Type B pancreatic cell (in vitro differentiated cells): Measurements from ENCODE around the gene OR5K2. TPM values are rescaled to one million over a fixed set of nuclear protein-coding genes. Genes with fewer than 3 reads are reported as not detected.

Experiments
- DNase-seq: peaks from one replicate; pipeline ENCODE4 v3.0.0; 2021; ENCODE audit warnings: mixed read lengths; ENCODE audit not compliant: unreplicated experiment; ENCODE audit errors: extremely low spot score
- H3K27ac Mint-ChIP-seq: 2 replicates; pipeline ENCODE4 v1.8.0; 2021; ENCODE audit warnings: mild to moderate bottlenecking, mixed read lengths
- H3K27me3 Mint-ChIP-seq: 2 replicates; pipeline ENCODE4 v1.8.0; 2021; ENCODE audit warnings: mixed read lengths
- H3K36me3 Mint-ChIP-seq: 2 replicates; pipeline ENCODE4 v1.8.0; 2021; ENCODE audit warnings: mixed read lengths
- H3K4me1 Mint-ChIP-seq: one replicate; pipeline ENCODE4 v1.8.0; 2021; ENCODE audit warnings: mixed read lengths; ENCODE audit not compliant: unreplicated experiment
- H3K4me3 Mint-ChIP-seq: 2 replicates; pipeline ENCODE4 v1.8.0; 2021; ENCODE audit warnings: mild to moderate bottlenecking, mixed read lengths
- H3K9me3 Mint-ChIP-seq: 2 replicates; pipeline ENCODE4 v1.8.0; 2021; ENCODE audit warnings: mixed read lengths
- CTCF ChIP-seq: fragments of 200-600 bp; sonication (generic); conservative IDR thresholded peaks from 2 replicates; pipeline ENCODE4 v1.5.0; 2021; ENCODE audit warnings: antibody characterized with exemption, mild to moderate bottlenecking
- total RNA-seq: library from RNA; stranded (reverse); gene quantifications from 2 replicates; pipeline ENCODE4 v1.2.1, GENCODE V29; 2021; ENCODE audit warnings: low replicate concordance

The OR5K2 gene
- total RNA-seq, 1 donor from 2014 or later, result not detected

GRCh38 chr3:98521897-98522543 is 24.5 kb downstream of the OR5K2 start:
- no peaks in the 10 kb centered on the region for H3K9me3 Mint-ChIP-seq
- H3K36me3 Mint-ChIP-seq, result peaks cover 34% of the 10 kb centered on the region
- H3K4me1 Mint-ChIP-seq, result peaks cover 21% of the 10 kb centered on the region
- TF ChIP-seq CTCF, result no peak
- no peak for DNase-seq
- H3K27ac Mint-ChIP-seq, result peak overlapping the region; percentile 94
- peak overlapping the region; percentile 95 for H3K4me3 Mint-ChIP-seq
- H3K27me3 Mint-ChIP-seq, result no peaks in the 10 kb centered on the region

GRCh38 chr3:98522544-98523281 is 25.2 kb downstream of the OR5K2 start, which contains the start of gene CLDND1:
CLDND1 (minus strand) TSS chr3:98522902; CDS start chr3:98521424, 1,478 bp downstream.
- H3K4me1 Mint-ChIP-seq, result peaks cover 21% of the 10 kb centered on the region
- peak within 1 kb of the TSS; percentile 94 for H3K27ac Mint-ChIP-seq
- DNase-seq, result peak; percentile 95
- TF ChIP-seq CTCF, result no peak
- peaks cover 34% of the 10 kb centered on the region for H3K36me3 Mint-ChIP-seq
- no peaks in the 10 kb centered on the region for H3K27me3 Mint-ChIP-seq
- H3K9me3 Mint-ChIP-seq, result no peaks in the 10 kb centered on the region
- H3K4me3 Mint-ChIP-seq, result peak within 1 kb of the TSS; percentile 95

- Mint-ChIP-seq H3K36me3 (peaks cover 12% of the 10 kb centered on the region), H3K9me3 (no peaks in the 10 kb centered on the region), H3K27ac (no peak overlapping the region), H3K4me3 (no peak overlapping the region), H3K4me1 (peaks cover 13% of the 10 kb centered on the region), H3K27me3 (no peaks in the 10 kb centered on the region)
- no peak for TF ChIP-seq CTCF
- DNase-seq, result no peak
These were observed 28.0 kb downstream of the OR5K2 start for GRCh38 chr3:98525494-98525893.

GRCh38 chr3:98528474-98529346 is 31.2 kb downstream of the OR5K2 start:
- H3K27ac Mint-ChIP-seq, result no peak overlapping the region
- no peaks in the 10 kb centered on the region for H3K9me3 Mint-ChIP-seq
- no peaks in the 10 kb centered on the region for H3K4me1 Mint-ChIP-seq
- TF ChIP-seq CTCF, result no peak
- peaks cover 6% of the 10 kb centered on the region for H3K27me3 Mint-ChIP-seq
- H3K36me3 Mint-ChIP-seq, result no peaks in the 10 kb centered on the region
- H3K4me3 Mint-ChIP-seq, result no peak overlapping the region
- DNase-seq, result no peak

GRCh38 chr3:98529856-98530459 is 32.5 kb downstream of the OR5K2 start:
- Mint-ChIP-seq H3K27me3 (peaks cover 6% of the 10 kb centered on the region), H3K4me3 (no peak overlapping the region), H3K4me1 (no peaks in the 10 kb centered on the region), H3K36me3 (no peaks in the 10 kb centered on the region), H3K27ac (no peak overlapping the region), H3K9me3 (no peaks in the 10 kb centered on the region)
- no peak for DNase-seq
- no peak for TF ChIP-seq CTCF
